K562 (cell line): ENCODE data around the gene UQCRHL. TPM values are rescaled to one million over a fixed set of nuclear protein-coding genes. Genes with fewer than 3 reads are reported as not detected.
A peak's percentile ranks its signal among the peaks of the same experiment; 100 is the strongest.

Experiments
- CHCHD3 ChIP-seq: fragments of 250-450 bp; sonication (Bioruptor Pico); IDR thresholded peaks from 2 replicates; pipeline ENCODE4 v2.1.2; 2022; ENCODE audit warnings: mild to moderate bottlenecking
- FOSL1 ChIP-seq: fragments of 200-800 bp; sonication (Bioruptor generic); conservative IDR thresholded peaks from 2 replicates; pipeline ENCODE4 v1.6.1; 2016; ENCODE audit warnings: missing genetic modification characterization, missing compliant biosample characterization
- MAZ ChIP-seq, 2 experiments: fragments of 450-650 bp in 1 of 2; sonication (generic) in 1 of 2; formaldehyde crosslinking; IDR thresholded peaks in 1 of 2; conservative IDR thresholded peaks in 1 of 2; 2 replicates each; pipeline versions ENCODE4 v1.4.0 to v1.5.0; 2020; ENCODE audit warnings: mild to moderate bottlenecking in 1 of 2, missing genetic modification reagents in 1 of 2
- PCBP2 ChIP-seq: fragments of 200-400 bp; formaldehyde crosslinking; IDR thresholded peaks from 2 replicates; pipeline ENCODE4 v1.6.1; 2018; ENCODE audit warnings: low read length, low read depth, mild to moderate bottlenecking, moderate library complexity; ENCODE audit not compliant: poor library complexity, severe bottlenecking
- PRPF4 ChIP-seq: fragments of 200-400 bp; formaldehyde crosslinking; IDR thresholded peaks from one replicate; pipeline ENCODE4 v1.6.1; 2017; ENCODE audit warnings: low read length, low read depth, mild to moderate bottlenecking; ENCODE audit not compliant: insufficient read depth, poor library complexity, severe bottlenecking
- RB1 ChIP-seq: fragments of 450-650 bp; IDR thresholded peaks from 2 replicates; pipeline ENCODE4 v1.6.1; 2017; ENCODE audit warnings: low read depth, mild to moderate bottlenecking
- SMARCA5 ChIP-seq: fragments of 450-650 bp; IDR thresholded peaks from 2 replicates; pipeline ENCODE4 v1.6.1; 2016
- SRSF1 ChIP-seq: fragments of 200-400 bp; formaldehyde crosslinking; IDR thresholded peaks from 2 replicates; pipeline ENCODE4 v1.6.1; 2017; ENCODE audit warnings: mild to moderate bottlenecking, low read depth, low read length, moderate library complexity
- SUPT5H ChIP-seq: fragments of 450-650 bp; IDR thresholded peaks from 2 replicates; pipeline ENCODE4 v1.6.1; 2016
- ZNF175 ChIP-seq: fragments of 200-800 bp; sonication (Bioruptor generic); IDR thresholded peaks from 2 replicates; pipeline ENCODE4 v1.6.1; 2016; ENCODE audit warnings: low read depth, mild to moderate bottlenecking, missing genetic modification characterization, missing compliant biosample characterization
- polyA plus RNA-seq, 8 experiments: library from polyadenylated mRNA; depleted of rRNA in 4 of 8; stranded (reverse) in 5 of 8; unstranded in 3 of 8; fragments of >200 nt; fragmentation: Nextera tagmentation in 2 of 8; fragmentation: Illumina TruSeq in 1 of 8; extraction: Ambion mirVana in 2 of 8; extraction: Trizol in 1 of 8; gene quantifications; 2 replicates each; pipeline versions ENCODE4 v1.2.1 to v1.2.3, GENCODE V29; 2011 to 2014; ENCODE audit warnings: inconsistent platforms in 1 of 8, missing spikeins in 1 of 8
- total RNA-seq, 7 experiments: library from RNA; depleted of rRNA in 6 of 7; stranded (reverse); fragments of >200 nt in 6 of 7; fragmentation: Illumina TruSeq in 2 of 7; extraction: Trizol in 2 of 7; gene quantifications; 2 replicates each; pipeline versions ENCODE4 v1.2.1 to v1.2.3, GENCODE V29; 2011 to 2021; ENCODE audit warnings: low replicate concordance in 1 of 7
- TF ChIP-seq, protein P1 (sequence below): fragments of 450-650 bp; formaldehyde crosslinking; IDR thresholded peaks from 2 replicates; pipeline ENCODE4 v1.4.0; 2022; ENCODE audit warnings: missing genetic modification characterization
- TF ChIP-seq, protein P2 (sequence below), 2 experiments: fragments of 450-650 bp in 1 of 2; sonication (generic) in 1 of 2; formaldehyde crosslinking in 1 of 2; IDR thresholded peaks; 2 replicates each; pipeline versions ENCODE4 v1.7.1 to v1.9.0; 2016 to 2022; ENCODE audit warnings: inconsistent platforms in 1 of 2, mild to moderate bottlenecking in 1 of 2, missing genetic modification reagents in 1 of 2

UQCRHL gene
- total and polyA plus RNA-seq, 9 of the 15 experiments (the other 6 are each of a cell fraction or from before 2014, with no cell fraction given): 5.1 to 41.3 (median 21.8) TPM

DNA sequence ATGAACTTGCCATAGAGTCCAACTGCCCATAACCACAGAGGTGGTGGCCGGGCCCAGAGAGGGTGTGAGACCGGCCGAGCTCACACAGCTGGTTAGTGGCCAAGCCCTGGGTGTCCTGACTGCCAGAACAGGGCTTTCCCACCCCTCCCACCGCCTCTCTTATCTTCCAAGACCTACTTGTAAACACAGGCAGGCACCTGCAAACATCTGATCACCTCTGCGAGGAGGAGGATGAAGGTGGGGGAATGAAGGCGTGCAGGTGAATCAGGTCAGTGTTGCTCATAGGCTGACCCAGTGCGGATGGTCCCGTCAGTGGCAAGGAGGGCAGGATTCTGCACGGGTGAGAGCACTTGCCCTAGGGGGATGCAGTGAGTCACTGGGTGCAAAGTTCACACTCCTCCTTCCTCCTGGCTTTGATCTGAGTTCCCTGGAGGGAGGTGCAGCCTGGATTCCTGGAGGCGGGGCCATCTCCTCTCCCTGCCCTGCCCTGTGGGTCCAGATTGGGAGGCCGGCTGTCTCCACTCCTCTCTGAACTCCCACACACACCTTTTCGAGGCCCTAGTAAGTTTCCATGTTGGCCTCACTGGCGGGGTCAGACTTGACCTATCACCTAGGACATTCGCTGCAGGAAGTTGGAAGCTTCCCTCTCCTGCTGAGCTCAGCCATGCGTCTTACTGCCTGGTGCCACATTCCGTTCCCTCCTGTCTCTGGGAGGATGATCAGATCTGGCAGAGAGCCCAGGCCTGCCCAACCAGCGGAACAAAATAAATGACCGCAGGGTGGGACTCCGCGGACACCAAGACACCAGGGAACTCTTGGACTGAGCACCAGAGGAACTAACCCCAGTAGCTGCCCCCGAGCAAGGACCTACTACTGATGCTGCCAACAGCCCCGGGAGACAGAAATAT, 7.3 kb downstream of the UQCRHL start (continued):
- TF ChIP-seq, protein P1, sequence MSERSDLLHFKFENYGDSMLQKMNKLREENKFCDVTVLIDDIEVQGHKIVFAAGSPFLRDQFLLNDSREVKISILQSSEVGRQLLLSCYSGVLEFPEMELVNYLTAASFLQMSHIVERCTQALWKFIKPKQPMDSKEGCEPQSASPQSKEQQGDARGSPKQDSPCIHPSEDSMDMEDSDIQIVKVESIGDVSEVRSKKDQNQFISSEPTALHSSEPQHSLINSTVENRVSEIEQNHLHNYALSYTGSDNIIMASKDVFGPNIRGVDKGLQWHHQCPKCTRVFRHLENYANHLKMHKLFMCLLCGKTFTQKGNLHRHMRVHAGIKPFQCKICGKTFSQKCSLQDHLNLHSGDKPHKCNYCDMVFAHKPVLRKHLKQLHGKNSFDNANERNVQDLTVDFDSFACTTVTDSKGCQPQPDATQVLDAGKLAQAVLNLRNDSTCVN (CRISPR knock-in tag): no peak
- TF ChIP-seq SMARCA5 (peak; percentile 46; the same call in 1 of the 2 replicates), CHCHD3 (CRISPR knock-in tag) (no peak), MAZ (CRISPR knock-in tag; conservative IDR thresholded peaks at IDR 0.05 in 1 of 2, IDR thresholded peaks at IDR 0.05 in 1 of 2) (peak in 1 of 2 experiments; percentile 27; a peak in 1 of 4 replicates), ZNF175 (CRISPR knock-in tag) (0 out of 2 replicates have a peak, but pooled peaks have one; percentile 63), SRSF1 (no peak), FOSL1 (tag) (peak; percentile 65; the same call in 1 of the 2 replicates), SUPT5H (no peak), PRPF4 (no peak), RB1 (no peak), PCBP2 (no peak)
- TF ChIP-seq, protein P2, sequence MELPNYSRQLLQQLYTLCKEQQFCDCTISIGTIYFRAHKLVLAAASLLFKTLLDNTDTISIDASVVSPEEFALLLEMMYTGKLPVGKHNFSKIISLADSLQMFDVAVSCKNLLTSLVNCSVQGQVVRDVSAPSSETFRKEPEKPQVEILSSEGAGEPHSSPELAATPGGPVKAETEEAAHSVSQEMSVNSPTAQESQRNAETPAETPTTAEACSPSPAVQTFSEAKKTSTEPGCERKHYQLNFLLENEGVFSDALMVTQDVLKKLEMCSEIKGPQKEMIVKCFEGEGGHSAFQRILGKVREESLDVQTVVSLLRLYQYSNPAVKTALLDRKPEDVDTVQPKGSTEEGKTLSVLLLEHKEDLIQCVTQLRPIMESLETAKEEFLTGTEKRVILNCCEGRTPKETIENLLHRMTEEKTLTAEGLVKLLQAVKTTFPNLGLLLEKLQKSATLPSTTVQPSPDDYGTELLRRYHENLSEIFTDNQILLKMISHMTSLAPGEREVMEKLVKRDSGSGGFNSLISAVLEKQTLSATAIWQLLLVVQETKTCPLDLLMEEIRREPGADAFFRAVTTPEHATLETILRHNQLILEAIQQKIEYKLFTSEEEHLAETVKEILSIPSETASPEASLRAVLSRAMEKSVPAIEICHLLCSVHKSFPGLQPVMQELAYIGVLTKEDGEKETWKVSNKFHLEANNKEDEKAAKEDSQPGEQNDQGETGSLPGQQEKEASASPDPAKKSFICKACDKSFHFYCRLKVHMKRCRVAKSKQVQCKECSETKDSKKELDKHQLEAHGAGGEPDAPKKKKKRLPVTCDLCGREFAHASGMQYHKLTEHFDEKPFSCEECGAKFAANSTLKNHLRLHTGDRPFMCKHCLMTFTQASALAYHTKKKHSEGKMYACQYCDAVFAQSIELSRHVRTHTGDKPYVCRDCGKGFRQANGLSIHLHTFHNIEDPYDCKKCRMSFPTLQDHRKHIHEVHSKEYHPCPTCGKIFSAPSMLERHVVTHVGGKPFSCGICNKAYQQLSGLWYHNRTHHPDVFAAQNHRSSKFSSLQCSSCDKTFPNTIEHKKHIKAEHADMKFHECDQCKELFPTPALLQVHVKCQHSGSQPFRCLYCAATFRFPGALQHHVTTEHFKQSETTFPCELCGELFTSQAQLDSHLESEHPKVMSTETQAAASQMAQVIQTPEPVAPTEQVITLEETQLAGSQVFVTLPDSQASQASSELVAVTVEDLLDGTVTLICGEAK (IDR thresholded peaks at IDR 0.05): peak; percentile 72; the same call in 1 of the 2 replicates
- TF ChIP-seq, protein P2 (CRISPR knock-in tag; IDR thresholded peaks at IDR 0.05): no peak
